Muscle of leg (tissue), 11 donors: ENCODE measurements around the gene DOCK8. TPM values are rescaled to one million over a fixed set of nuclear protein-coding genes. Genes with fewer than 3 reads are reported as not detected.
A peak's percentile ranks its signal among the peaks of the same experiment; 100 is the strongest.

Source experiments
- DNase-seq: peaks from one replicate; pipeline ENCODE4 v3.0.0; 2013
- H3K27ac ChIP-seq: one replicate; pipeline ENCODE4 v1.5.1; 2013; ENCODE audit warnings: mild to moderate bottlenecking, low read length, control low read depth
- H3K27me3 ChIP-seq: one replicate; pipeline ENCODE4 v1.6.1; 2013; ENCODE audit warnings: low read length; ENCODE audit not compliant: control insufficient read depth, insufficient read depth
- H3K36me3 ChIP-seq: one replicate; pipeline ENCODE4 v1.6.1; 2013; ENCODE audit warnings: low read length; ENCODE audit not compliant: control insufficient read depth, insufficient read depth
- H3K4me1 ChIP-seq: one replicate; pipeline ENCODE4 v1.6.1; 2013; ENCODE audit warnings: low read length; ENCODE audit not compliant: control insufficient read depth, insufficient read depth
- H3K4me3 ChIP-seq: one replicate; pipeline ENCODE4 v1.5.1; 2013; ENCODE audit warnings: low read length, control low read depth
- H3K9me3 ChIP-seq: replicated peaks from 2 replicates; pipeline ENCODE4 v1.6.1; 2013; ENCODE audit warnings: low read depth, low read length; ENCODE audit not compliant: control insufficient read depth
- WGBS: methylation state at CpG from one replicate; pipeline ENCODE4 v1.1.5; 2013; ENCODE audit warnings: missing lambda C conversion rate; ENCODE audit not compliant: insufficient coverage; 5-methylcytosine and 5-hydroxymethylcytosine counted together
- polyA plus RNA-seq, 8 donors: library from polyadenylated mRNA; unstranded; fragments of 120-200 nt; gene quantifications; one replicate each; pipeline versions ENCODE4 v1.2.1 to v1.2.3, GENCODE V29; 2013; ENCODE audit warnings: inconsistent platforms in 1 of 8, low replicate concordance in 1 of 8; ENCODE audit not compliant: insufficient read length in 8 of 8, insufficient read depth in 1 of 8
- total RNA-seq: library from RNA; stranded (reverse); fragments of 120-200 nt; gene quantifications from one replicate; pipeline ENCODE4 v1.2.4, GENCODE V29; 2013

Gene DOCK8
- total and polyA plus RNA-seq, 9 donors, result 3.2 to 8.4 (median 5.7) TPM

DNA sequence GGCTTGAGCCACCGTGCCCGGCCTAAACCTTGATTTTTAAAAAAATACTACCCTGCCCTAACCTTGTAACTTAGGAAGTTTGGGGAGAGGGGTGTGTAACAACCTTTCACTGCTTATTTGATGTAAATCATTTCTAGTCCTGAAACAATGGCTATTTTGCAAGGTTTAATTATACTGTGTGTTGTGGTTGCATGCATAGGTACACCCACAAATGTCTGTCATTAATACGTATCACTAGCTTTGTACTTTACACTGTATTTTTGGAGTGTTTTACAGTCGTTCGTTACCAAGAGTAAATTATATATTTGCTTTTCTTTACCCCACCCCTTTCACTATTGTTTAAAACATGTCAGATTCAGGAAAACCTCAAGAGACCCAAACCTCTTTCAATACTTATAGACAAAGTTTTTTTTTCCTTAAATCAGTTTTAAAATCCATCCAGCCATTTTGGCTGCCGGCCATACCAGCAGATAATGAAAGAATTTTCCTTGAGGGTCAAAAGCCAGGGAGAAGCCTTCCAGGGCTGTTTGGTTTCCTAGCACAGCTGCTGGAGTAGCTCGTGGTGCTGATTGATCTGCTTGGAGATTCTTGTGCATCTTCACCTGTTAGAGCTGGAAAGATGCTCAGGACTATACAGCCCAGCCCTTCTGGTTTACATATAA, 50.7 kb downstream of the DOCK8 start:
- Histone ChIP-seq H3K4me1 (no peaks in the 10 kb centered on the region), H3K36me3 (no peaks in the 10 kb centered on the region), H3K27ac (no peak overlapping the region), H3K9me3 (no peaks in the 10 kb centered on the region), H3K4me3 (no peak overlapping the region), H3K27me3 (no peaks in the 10 kb centered on the region)
- DNase-seq, result no peak
- WGBS, result no CpG with 5 or more reads among the region's 7 CpGs

DNA sequence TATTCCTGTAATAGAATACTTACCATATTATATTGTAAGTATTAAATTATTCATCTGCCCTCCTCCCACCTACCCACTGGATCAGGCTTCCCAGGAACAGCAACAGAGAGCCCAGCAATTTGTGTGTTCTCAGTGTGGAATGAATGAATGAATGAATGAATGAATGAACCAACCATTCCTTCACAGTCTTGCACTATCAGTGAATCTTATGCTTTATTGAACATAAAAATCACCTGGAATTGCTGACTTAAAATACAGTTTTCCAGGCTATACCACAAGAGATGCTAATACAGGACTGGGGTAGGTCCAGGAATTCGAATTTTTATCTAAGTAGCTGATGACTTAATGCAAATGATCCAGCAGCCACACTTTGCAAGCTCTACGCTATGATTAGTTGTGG, 51.6 kb downstream of the DOCK8 start:
- Histone ChIP-seq H3K36me3 (no peaks in the 10 kb centered on the region), H3K27me3 (no peaks in the 10 kb centered on the region), H3K4me3 (no peak overlapping the region), H3K4me1 (no peaks in the 10 kb centered on the region), H3K9me3 (no peaks in the 10 kb centered on the region), H3K27ac (no peak overlapping the region)
- DNase-seq, result no peak
- no CpG with 5 or more reads among the region's 2 CpGs for WGBS

- no peaks in the 10 kb centered on the region for H3K4me1 ChIP-seq
- H3K27ac ChIP-seq, result no peak overlapping the region
- 43% methylated on average over 1 of the region's 1 CpG for WGBS
- H3K4me3 ChIP-seq, result no peak overlapping the region
- no peaks in the 10 kb centered on the region for H3K9me3 ChIP-seq
- H3K36me3 ChIP-seq, result no peaks in the 10 kb centered on the region
- DNase-seq, result no peak
- no peaks in the 10 kb centered on the region for H3K27me3 ChIP-seq
Observed at GRCh38 chr9:268616-269015, 54.0 kb downstream of the DOCK8 start.

- Histone ChIP-seq H3K27me3 (no peaks in the 10 kb centered on the region), H3K4me1 (no peaks in the 10 kb centered on the region), H3K4me3 (no peak overlapping the region), H3K36me3 (no peaks in the 10 kb centered on the region), H3K27ac (no peak overlapping the region), H3K9me3 (no peaks in the 10 kb centered on the region)
- WGBS, result 100% methylated on average over 3 of the region's 6 CpGs
- DNase-seq, result no peak
Observed at GRCh38 chr9:269081-269711, 54.5 kb downstream of the DOCK8 start.

DNA sequence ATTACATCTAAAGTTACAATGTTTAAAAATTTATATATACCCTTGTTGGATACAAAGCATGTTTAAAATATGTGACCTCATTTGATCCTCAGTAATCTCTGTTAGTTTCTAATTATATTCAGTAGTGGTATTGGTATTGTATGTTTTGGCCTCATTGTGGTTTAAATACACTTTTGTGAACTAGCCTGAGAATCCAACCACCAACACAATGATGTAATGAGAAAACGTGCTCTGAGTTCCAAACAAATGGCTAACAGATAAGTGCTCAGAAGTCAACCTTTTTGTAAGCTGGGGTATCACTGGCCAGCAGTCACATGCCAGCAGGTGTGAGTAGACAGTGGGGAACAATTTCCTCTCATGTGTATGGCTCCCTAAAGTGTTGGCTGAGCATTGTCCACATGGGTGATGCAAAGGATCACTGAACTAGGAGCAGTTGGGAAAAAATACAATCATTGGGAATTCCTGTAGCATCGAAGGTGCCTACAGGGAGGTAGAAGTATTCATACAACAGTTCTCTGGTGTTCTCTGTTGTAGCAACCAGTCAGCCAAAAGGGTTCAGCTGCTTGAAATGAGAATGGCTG, 56.1 kb downstream of the DOCK8 start:
- 100% methylated on average over 1 of the region's 2 CpGs for WGBS
- Histone ChIP-seq H3K36me3 (no peaks in the 10 kb centered on the region), H3K4me3 (no peak overlapping the region), H3K4me1 (no peaks in the 10 kb centered on the region), H3K27ac (no peak overlapping the region), H3K27me3 (no peaks in the 10 kb centered on the region), H3K9me3 (no peaks in the 10 kb centered on the region)
- no peak for DNase-seq

DNA sequence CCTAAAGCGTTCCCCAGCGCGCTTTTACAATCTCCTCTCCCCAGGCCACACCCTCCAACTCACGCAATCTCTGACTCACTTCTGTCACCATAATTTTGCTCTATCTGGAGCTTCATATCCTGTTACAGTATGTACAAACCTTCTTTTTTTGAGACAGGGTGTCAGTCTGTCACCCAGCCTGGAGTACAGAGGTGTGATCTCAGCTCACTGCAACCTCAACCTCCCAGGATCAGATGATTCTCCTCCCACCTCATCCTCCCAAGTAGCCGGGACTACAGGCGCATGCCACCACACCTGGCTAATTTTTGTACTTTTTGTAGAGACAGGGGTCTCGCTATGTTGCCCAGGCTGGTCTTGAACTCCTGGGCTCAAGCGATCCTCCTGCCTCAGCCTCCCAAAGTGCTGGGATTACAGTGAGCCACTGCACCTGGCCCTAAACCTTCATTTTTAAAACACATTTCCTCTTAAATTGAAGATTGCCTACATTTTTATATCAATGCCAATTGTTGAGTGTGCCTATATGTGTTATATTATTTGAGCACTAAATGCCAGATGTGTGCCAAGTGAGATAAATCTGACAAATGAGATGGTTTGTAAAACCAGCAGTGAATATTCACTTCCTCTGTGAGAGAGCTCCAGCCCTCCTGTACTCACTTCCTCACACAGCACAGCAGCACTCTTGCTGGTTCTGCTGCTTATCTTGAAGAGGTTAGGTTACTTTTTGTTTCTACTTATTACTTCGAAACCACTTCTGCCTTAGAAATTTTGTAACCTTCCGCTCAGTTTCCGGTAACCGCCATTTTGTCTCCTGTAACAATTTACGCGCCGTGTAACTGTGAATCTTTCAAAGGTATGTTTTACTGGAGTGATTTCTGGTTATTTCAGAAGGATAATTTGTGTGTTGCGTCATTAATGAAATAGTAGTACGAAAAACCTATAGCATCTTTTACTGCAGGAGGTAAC, 57.9 kb downstream of the DOCK8 start:
- no peak overlapping the region for H3K4me3 ChIP-seq
- H3K4me1 ChIP-seq, result no peaks in the 10 kb centered on the region
- peak; percentile 56 for DNase-seq
- no peaks in the 10 kb centered on the region for H3K27me3 ChIP-seq
- WGBS, result 75% methylated on average over 9 of the region's 17 CpGs
- no peaks in the 10 kb centered on the region for H3K9me3 ChIP-seq
- no peaks in the 10 kb centered on the region for H3K36me3 ChIP-seq
- peak overlapping the region; percentile 33 for H3K27ac ChIP-seq

DNA sequence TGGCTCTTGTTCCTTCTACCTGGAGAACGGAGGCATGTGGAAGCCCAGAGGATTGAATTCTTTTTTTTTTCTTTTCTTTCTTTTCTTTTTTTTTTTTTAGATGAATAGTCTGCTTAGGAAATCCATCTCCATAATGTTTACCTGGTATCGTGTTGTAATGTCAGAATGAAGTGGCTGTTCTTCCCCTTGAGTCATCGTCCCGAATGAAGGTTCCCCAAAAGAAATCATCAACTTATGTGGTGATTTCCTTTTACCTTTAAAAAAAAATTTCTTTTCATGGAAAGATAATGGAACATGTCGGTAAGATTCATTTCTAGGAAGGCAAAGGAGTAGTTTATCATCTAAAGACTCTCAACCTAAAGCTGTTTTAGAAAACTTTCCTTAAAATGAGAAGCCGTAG, 59.7 kb downstream of the DOCK8 start:
- H3K4me3 ChIP-seq, result no peak overlapping the region
- DNase-seq, result no peak
- no peaks in the 10 kb centered on the region for H3K27me3 ChIP-seq
- no peaks in the 10 kb centered on the region for H3K36me3 ChIP-seq
- H3K4me1 ChIP-seq, result no peaks in the 10 kb centered on the region
- no CpG with 5 or more reads among the region's 6 CpGs for WGBS
- H3K9me3 ChIP-seq, result no peaks in the 10 kb centered on the region
- H3K27ac ChIP-seq, result no peak overlapping the region

DNA sequence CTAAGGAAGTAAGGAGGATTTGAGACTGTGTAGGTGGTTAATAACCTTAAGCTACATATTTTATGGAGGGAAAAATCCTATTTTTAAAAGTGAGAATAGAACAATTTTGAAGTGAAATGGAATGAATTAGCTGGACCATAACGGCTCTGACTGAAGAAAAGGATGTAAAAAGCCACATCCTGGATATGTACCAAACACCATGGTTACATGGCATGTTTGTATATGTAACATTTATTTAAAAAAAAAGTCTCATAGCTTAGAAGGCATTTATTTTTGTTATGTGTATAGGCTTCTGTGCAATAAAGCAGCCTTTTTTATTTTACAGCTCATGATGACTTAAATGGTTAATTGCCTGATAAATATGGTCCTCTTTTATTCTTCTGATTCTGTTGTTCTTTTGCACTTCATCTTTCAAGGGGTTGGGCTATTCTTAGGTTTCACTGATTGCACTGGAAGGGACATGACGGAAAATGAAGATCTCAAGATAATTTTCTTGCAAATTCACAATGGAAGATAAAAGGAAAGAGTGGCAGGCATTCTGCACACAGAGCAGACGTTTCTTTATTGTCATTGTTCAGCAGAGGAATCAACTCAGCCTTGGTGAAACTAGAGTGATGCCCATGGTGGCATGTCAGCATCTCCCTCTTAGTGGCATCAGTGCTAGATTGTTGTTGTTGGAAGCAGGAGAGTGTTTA, 63.1 kb downstream of the DOCK8 start:
- Histone ChIP-seq H3K27ac (no peak overlapping the region), H3K27me3 (no peaks in the 10 kb centered on the region), H3K4me1 (no peaks in the 10 kb centered on the region), H3K4me3 (no peak overlapping the region), H3K9me3 (no peaks in the 10 kb centered on the region), H3K36me3 (no peaks in the 10 kb centered on the region)
- no CpG with 5 or more reads among the region's 3 CpGs for WGBS
- DNase-seq, result peak; percentile 16

DNA sequence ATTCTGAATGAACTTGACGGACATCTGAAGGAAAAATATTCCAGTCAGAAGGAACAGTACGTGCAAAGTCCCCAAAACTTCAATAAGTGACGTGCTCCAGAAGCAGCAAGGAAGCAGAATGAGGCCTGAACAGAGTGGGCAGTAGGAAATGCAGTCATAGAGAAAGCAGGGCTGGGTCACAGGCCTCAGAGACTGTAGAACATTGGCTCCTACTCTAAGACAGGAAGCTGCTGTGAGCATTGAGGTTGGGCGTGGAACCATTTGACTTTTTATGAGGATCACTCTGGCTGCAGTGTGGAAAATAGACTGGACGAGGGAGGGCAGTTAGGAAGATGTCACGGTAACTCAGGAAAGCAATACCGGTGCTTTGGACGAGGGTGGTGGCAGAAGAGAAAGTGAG, 64.0 kb downstream of the DOCK8 start:
- Histone ChIP-seq H3K27ac (no peak overlapping the region), H3K4me1 (no peaks in the 10 kb centered on the region), H3K36me3 (no peaks in the 10 kb centered on the region), H3K27me3 (no peaks in the 10 kb centered on the region), H3K4me3 (no peak overlapping the region), H3K9me3 (no peaks in the 10 kb centered on the region)
- DNase-seq, result peak; percentile 37
- WGBS, result 64% methylated on average over 7 of the region's 8 CpGs
